8988T (cell line): ENCODE data around the gene ANKRD40.
"Not testable (repeated sequence)": the region's sequence is repeated elsewhere in the genome, so short reads cannot be mapped to it uniquely, and the experiment has no call there.

Experiments
- DNase-seq: peaks from one replicate; pipeline ENCODE4 v3.0.0; 2011

Gene ANKRD40

GRCh38 chr17:50707289-50708049 lies at the start of gene ANKRD40:
Gene ANKRD40, minus strand, starts transcription at chr17:50707914. Its CDS starts 260 bp downstream, at chr17:50707654.
- peak; percentile 79 for DNase-seq

GRCh38 chr17:50754521-50754920 lies 46.8 kb upstream of the ANKRD40 start:
- DNase-seq, result no peak

- no peak for DNase-seq
Observed at GRCh38 chr17:50749245-50749644, 41.5 kb upstream of the ANKRD40 start.

- no peak for DNase-seq
Observed at GRCh38 chr17:50745631-50746030, 37.9 kb upstream of the ANKRD40 start.

GRCh38 chr17:50739098-50739497 lies 31.4 kb upstream of the ANKRD40 start:
- no peak for DNase-seq

- DNase-seq, result no peak
Observed at GRCh38 chr17:50737118-50737698, 29.5 kb upstream of the ANKRD40 start.

- no peak for DNase-seq
Observed at GRCh38 chr17:50735287-50735686, 27.6 kb upstream of the ANKRD40 start.

- no peak for DNase-seq
Observed at GRCh38 chr17:50731575-50732460, 24.1 kb upstream of the ANKRD40 start.

- no peak for DNase-seq
Observed at GRCh38 chr17:50728881-50729765, 21.4 kb upstream of the ANKRD40 start.

- no peak for DNase-seq
Observed at GRCh38 chr17:50728112-50728429, 20.4 kb upstream of the ANKRD40 start.

GRCh38 chr17:50725769-50726655 lies 18.3 kb upstream of the ANKRD40 start:
- DNase-seq, result no peak

GRCh38 chr17:50724622-50725021 lies 16.9 kb upstream of the ANKRD40 start:
- DNase-seq, result not testable (repeated sequence)

GRCh38 chr17:50722746-50723145 lies 15.0 kb upstream of the ANKRD40 start:
- DNase-seq, result no peak

- DNase-seq, result no peak
Observed at GRCh38 chr17:50721194-50722010, 13.7 kb upstream of the ANKRD40 start.

GRCh38 chr17:50719924-50720794 lies 12.4 kb upstream of the ANKRD40 start:
- no peak for DNase-seq

- peak; percentile 92 for DNase-seq
Observed at GRCh38 chr17:50719144-50719923, 11.6 kb upstream of the ANKRD40 start, which contains the start of gene LUC7L3. Gene LUC7L3, plus strand, starts transcription at chr17:50719603. Its CDS starts 130 bp downstream, at chr17:50719733.

GRCh38 chr17:50715471-50715870 lies 7.8 kb upstream of the ANKRD40 start:
- no peak for DNase-seq

GRCh38 chr17:50712641-50713040 lies 4.9 kb upstream of the ANKRD40 start:
- DNase-seq, result no peak

GRCh38 chr17:50710650-50711049 lies 2.9 kb upstream of the ANKRD40 start:
- DNase-seq, result no peak
